Kidney (tissue), 14 donors: Measurements from ENCODE around the gene FRMD4A. TPM values are rescaled to one million over a fixed set of nuclear protein-coding genes. Genes with fewer than 3 reads are reported as not detected.

Experiments used
- DNase-seq, 5 donors: peaks; one replicate each; pipeline ENCODE4 v3.0.0-alpha.2; 2013 to 2020
- FAIRE-seq: peaks from 2 replicates; lab custom pipeline; 2012; peaks lifted over from hg19 to GRCh38; lab: Jason Lieb, UNC
- H3K27ac ChIP-seq, 2 donors: one replicate each; pipeline ENCODE4 v1.7.0; 2013; ENCODE audit warnings: low read depth in 2 of 2, low read length in 2 of 2, inconsistent platforms in 1 of 2
- H3K27me3 ChIP-seq: one replicate; pipeline ENCODE4 v1.7.1; 2013; ENCODE audit warnings: low read length, inconsistent platforms; ENCODE audit not compliant: control insufficient read depth, insufficient read depth
- H3K36me3 ChIP-seq, 3 donors: one replicate each; pipeline versions ENCODE4 v1.7.0 to v1.7.1; 2013; ENCODE audit warnings: low read length in 3 of 3, control low read depth in 1 of 3, inconsistent platforms in 1 of 3; ENCODE audit not compliant: insufficient read depth in 3 of 3, control insufficient read depth in 2 of 3
- H3K4me1 ChIP-seq, 3 donors: one replicate each; pipeline versions ENCODE4 v1.7.0 to v1.7.1; 2013; ENCODE audit warnings: low read length in 3 of 3, inconsistent platforms in 1 of 3, low read depth in 1 of 3; ENCODE audit not compliant: control insufficient read depth in 2 of 3, insufficient read depth in 2 of 3
- H3K4me3 ChIP-seq, 3 donors: one replicate each; pipeline versions ENCODE4 v1.7.0 to v1.8.1; 2013; ENCODE audit warnings: low read length in 3 of 3, control low read depth in 1 of 3, inconsistent platforms in 1 of 3
- H3K9ac ChIP-seq, 3 donors: one replicate each; pipeline versions ENCODE4 v1.7.0 to v1.7.1; 2013; ENCODE audit warnings: low read length in 3 of 3, control low read depth in 1 of 3, inconsistent platforms in 1 of 3
- H3K9me3 ChIP-seq, 3 donors: one replicate each; pipeline versions ENCODE4 v1.7.0 to v1.7.1; 2013; ENCODE audit warnings: low read length in 3 of 3, control low read depth in 1 of 3, inconsistent platforms in 1 of 3; ENCODE audit not compliant: control insufficient read depth in 2 of 3, insufficient read depth in 1 of 3
- intact Hi-C: fragments of 100-400 bp; cut with DNase I; formaldehyde crosslinking; loops from one replicate; pipeline ENCODE4 v1.11.1; 2022
- polyA plus RNA-seq: library from polyadenylated mRNA; stranded (reverse); fragments of 350-450 nt; fragmentation: Illumina TruSeq; extraction: RNeasy Lipid Tissue Mini Kit (QIAGEN cat#74804); gene quantifications from one replicate; pipeline ENCODE4 v1.2.3, GENCODE V29; 2014; ENCODE audit warnings: low read depth, low replicate concordance; ENCODE audit not compliant: insufficient read depth
- total RNA-seq: library from RNA; stranded (reverse); fragmentation: NEBNext Ultra II Directional; extraction: Animal tissue kit (Norgen Biotek cat#: 25700); gene quantifications from one replicate; pipeline ENCODE4 v1.2.1, GENCODE V29; 2021
- TF ChIP-seq, protein P1 (sequence below): IDR thresholded peaks from 3 replicates; pipeline ENCODE4 v1.5.1; 2012; ENCODE audit warnings: mild to moderate bottlenecking, moderate library complexity, borderline replicate concordance; ENCODE audit not compliant: insufficient read depth; ENCODE audit errors: extremely low read depth
- donor health status: control.
- donor health status: control.
- donor health status: control.
- donor health status: control.
- donor health status: control.
- donor health status: DM: yes; HTN: yes; CAD: no.
- donor health status: Normal renal cell carcinoma (clear cell type).

FRMD4A gene
- total and polyA plus RNA-seq, 2 donors from 2014 or later = 16.0 to 68.2 TPM

GRCh38 chr10:13877154-13877909 is 453.4 kb downstream of the FRMD4A start:
- Histone ChIP-seq H3K9me3 (no peaks in the 10 kb centered on the region), H3K4me1 (peaks cover 0 to 10% (median 6%) of the 10 kb centered on the region in 3 donors), H3K9ac (no peak overlapping the region), H3K4me3 (no peak overlapping the region), H3K27ac (peak overlapping the region in 1 of 2 donors; percentile 30), H3K36me3 (no peaks in the 10 kb centered on the region), H3K27me3 (no peaks in the 10 kb centered on the region)
- TF ChIP-seq, protein P1, sequence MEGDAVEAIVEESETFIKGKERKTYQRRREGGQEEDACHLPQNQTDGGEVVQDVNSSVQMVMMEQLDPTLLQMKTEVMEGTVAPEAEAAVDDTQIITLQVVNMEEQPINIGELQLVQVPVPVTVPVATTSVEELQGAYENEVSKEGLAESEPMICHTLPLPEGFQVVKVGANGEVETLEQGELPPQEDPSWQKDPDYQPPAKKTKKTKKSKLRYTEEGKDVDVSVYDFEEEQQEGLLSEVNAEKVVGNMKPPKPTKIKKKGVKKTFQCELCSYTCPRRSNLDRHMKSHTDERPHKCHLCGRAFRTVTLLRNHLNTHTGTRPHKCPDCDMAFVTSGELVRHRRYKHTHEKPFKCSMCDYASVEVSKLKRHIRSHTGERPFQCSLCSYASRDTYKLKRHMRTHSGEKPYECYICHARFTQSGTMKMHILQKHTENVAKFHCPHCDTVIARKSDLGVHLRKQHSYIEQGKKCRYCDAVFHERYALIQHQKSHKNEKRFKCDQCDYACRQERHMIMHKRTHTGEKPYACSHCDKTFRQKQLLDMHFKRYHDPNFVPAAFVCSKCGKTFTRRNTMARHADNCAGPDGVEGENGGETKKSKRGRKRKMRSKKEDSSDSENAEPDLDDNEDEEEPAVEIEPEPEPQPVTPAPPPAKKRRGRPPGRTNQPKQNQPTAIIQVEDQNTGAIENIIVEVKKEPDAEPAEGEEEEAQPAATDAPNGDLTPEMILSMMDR = no peak
- DNase-seq = peak in 2 of 5 donors; percentile 52 to 74
- FAIRE-seq = no peak
- intact Hi-C loops = no loop called here

- no peak for DNase-seq
- TF ChIP-seq, protein P1 = no peak
- no peaks in the 10 kb centered on the region for H3K27me3 ChIP-seq
- no peaks in the 10 kb centered on the region for H3K9me3 ChIP-seq
- intact Hi-C loops = no loop called here
- H3K4me1 ChIP-seq = peaks cover 0 to 7% (median 6%) of the 10 kb centered on the region in 3 donors
- no peak for FAIRE-seq
- H3K27ac ChIP-seq = no peak overlapping the region
- no peak overlapping the region for H3K9ac ChIP-seq
- no peak overlapping the region for H3K4me3 ChIP-seq
- no peaks in the 10 kb centered on the region for H3K36me3 ChIP-seq
Measured at GRCh38 chr10:13873196-13873595, 457.5 kb downstream of the FRMD4A start.

DNA sequence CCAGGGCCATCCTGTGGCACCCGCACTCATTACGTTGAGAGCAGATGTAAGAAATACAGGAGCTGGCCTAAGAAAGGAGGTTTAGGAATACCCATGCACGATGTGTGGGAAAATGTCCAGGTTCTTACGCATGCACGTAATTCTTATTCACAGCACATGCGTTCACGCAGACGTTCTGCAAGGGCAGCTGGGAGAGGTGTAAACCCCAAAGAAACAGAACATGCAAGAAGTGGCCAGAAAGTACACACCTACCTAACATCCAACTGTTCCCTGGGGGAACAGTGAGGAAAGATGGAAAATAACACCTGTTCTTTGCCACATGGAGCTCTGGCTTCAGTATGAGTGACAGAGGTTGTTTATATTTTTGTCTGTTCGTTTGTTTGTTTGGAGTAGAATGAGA is 458.3 kb downstream of the FRMD4A start:
- intact Hi-C loops = no loop called here

More for the DNA sequence above, 458.3 kb downstream of the FRMD4A start:
- Histone ChIP-seq H3K4me1 (peaks cover 0 to 5% (median 2%) of the 10 kb centered on the region in 3 donors), H3K9ac (no peak overlapping the region), H3K27me3 (no peaks in the 10 kb centered on the region), H3K27ac (no peak overlapping the region), H3K4me3 (no peak overlapping the region), H3K36me3 (no peaks in the 10 kb centered on the region), H3K9me3 (no peaks in the 10 kb centered on the region)
- TF ChIP-seq, protein P1 = no peak
- no peak for FAIRE-seq
- DNase-seq = no peak
